Measurements from ENCODE around the gene ATP1A4. TPM values are rescaled to one million over a fixed set of nuclear protein-coding genes. Genes with fewer than 3 reads are reported as not detected.
A peak's percentile ranks its signal among the peaks of the same experiment; 100 is the strongest.

Gene ATP1A4
- total and polyA plus RNA-seq, 9 of the 15 experiments (the other 6 are each of a cell fraction or from before 2014, with no cell fraction given) = 0.07 TPM; not detected in 8

- in situ Hi-C loops (cut with MboI) = no loop called here
- no peak overlapping the region for H2AFZ ChIP-seq (ENCODE audit: low read depth, low read length)
- H4K20me1 ChIP-seq (replicated peaks; ENCODE audit: control insufficient read depth, insufficient read depth, low read length) = no peaks in the 10 kb centered on the region
- H3K9ac ChIP-seq (ENCODE audit: insufficient read depth in 1 of 2, low read depth in 2 of 2, low read length in 2 of 2) = no peak overlapping the region
- H3K4me1 ChIP-seq (replicated peaks in 1 of 2; ENCODE audit: control insufficient read depth in 2 of 2, insufficient read depth in 2 of 2, low read length in 2 of 2) = peaks cover 0 to 9% of the 10 kb centered on the region in 2 experiments; a peak in 3 of 5 replicates
- WGBS (ENCODE audit: insufficient coverage, low coverage, missing lambda C conversion rate) = 2% methylated on average over 6 of the region's 6 CpGs
- peaks cover 35 to 75% of the 10 kb centered on the region in 2 experiments for H3K27me3 ChIP-seq (ENCODE audit: control insufficient read depth in 2 of 2, insufficient read depth in 2 of 2, low read length in 2 of 2)
- no peaks in the 10 kb centered on the region for H3K9me1 ChIP-seq (ENCODE audit: control insufficient read depth, insufficient read depth, low read length)
- no peak overlapping the region for H3K4me3 ChIP-seq
- 0 out of 6 replicates have a peak, but pooled peaks of 1 of the 3 experiments have one; percentile 22 for TF ChIP-seq CTCF (IDR thresholded peaks at IDR 0.05 in 2 of 3, conservative IDR thresholded peaks at IDR 0.05 in 1 of 3; ENCODE audit: insufficient read depth in 2 of 3, low read depth in 1 of 3, low read length in 3 of 3)
- TF ChIP-seq, protein P1, sequence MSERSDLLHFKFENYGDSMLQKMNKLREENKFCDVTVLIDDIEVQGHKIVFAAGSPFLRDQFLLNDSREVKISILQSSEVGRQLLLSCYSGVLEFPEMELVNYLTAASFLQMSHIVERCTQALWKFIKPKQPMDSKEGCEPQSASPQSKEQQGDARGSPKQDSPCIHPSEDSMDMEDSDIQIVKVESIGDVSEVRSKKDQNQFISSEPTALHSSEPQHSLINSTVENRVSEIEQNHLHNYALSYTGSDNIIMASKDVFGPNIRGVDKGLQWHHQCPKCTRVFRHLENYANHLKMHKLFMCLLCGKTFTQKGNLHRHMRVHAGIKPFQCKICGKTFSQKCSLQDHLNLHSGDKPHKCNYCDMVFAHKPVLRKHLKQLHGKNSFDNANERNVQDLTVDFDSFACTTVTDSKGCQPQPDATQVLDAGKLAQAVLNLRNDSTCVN (CRISPR knock-in tag; IDR thresholded peaks at IDR 0.05) = no peak
- ChIA-PET CTCF (ENCODE audit: low intra/inter-chr PET ratio) (no interaction called here), POLR2A (interaction anchor here (1.1 kb wide), 1 partner anchor 95 kb away, joined by 3 read pairs; the partner anchor contains the start of gene DCAF8)
- H3K4me2 ChIP-seq (ENCODE audit: insufficient read depth, low read length) = no peak overlapping the region
- no peaks in the 10 kb centered on the region for H3K9me3 ChIP-seq (replicated peaks; ENCODE audit: control insufficient read depth, insufficient read depth, low read depth, low read length)
- H3K27ac ChIP-seq (ENCODE audit: extremely low read depth, low read depth, low read length) = no peak overlapping the region
- BruUV-seq (replicated peaks) = no TSS peak
- DNase-seq (ENCODE audit: extremely low read depth in 1 of 4, low spot score in 3 of 4) = no peak
- ATAC-seq = peak; percentile 31; the same call in 1 of the 3 replicates
- intact Hi-C loops (cut with micrococcal nuclease) = no loop called here
- H3K36me3 ChIP-seq (ENCODE audit: control insufficient read depth, insufficient read depth, low read length) = no peaks in the 10 kb centered on the region
- no peaks in the 10 kb centered on the region for H3K79me2 ChIP-seq (ENCODE audit: control insufficient read depth, insufficient read depth, low read length)
- no peak for FAIRE-seq
Observed at GRCh38 chr1:160167580-160167979, 16.2 kb downstream of the ATP1A4 start.

Measured in K562 (cell line).